ENCODE data around the gene ZNF425.

DNA sequence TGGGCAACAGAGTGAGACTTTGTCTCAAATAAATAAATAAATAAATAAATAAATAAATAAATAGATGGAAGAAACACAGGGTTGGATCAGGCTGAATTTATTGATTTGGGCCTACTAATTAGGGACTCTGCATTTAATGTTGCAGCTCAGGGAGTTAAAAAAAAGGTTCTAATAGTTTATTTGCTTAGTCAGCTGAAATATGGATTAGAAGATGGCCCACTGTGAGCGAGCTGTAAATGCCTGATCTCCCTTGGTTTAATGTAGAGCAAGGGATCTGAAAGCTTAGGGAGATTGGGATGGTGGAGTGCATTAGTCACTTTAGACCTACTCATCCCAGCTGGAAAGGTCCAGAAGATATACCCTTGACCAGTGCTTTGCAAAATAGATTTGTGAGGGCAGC lies 72.7 kb downstream of the ZNF425 start:
- TF ChIP-seq POLR2A (IDR thresholded peaks at IDR 0.05), result no peak
- TF ChIP-seq, protein P1, sequence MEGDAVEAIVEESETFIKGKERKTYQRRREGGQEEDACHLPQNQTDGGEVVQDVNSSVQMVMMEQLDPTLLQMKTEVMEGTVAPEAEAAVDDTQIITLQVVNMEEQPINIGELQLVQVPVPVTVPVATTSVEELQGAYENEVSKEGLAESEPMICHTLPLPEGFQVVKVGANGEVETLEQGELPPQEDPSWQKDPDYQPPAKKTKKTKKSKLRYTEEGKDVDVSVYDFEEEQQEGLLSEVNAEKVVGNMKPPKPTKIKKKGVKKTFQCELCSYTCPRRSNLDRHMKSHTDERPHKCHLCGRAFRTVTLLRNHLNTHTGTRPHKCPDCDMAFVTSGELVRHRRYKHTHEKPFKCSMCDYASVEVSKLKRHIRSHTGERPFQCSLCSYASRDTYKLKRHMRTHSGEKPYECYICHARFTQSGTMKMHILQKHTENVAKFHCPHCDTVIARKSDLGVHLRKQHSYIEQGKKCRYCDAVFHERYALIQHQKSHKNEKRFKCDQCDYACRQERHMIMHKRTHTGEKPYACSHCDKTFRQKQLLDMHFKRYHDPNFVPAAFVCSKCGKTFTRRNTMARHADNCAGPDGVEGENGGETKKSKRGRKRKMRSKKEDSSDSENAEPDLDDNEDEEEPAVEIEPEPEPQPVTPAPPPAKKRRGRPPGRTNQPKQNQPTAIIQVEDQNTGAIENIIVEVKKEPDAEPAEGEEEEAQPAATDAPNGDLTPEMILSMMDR (IDR thresholded peaks at IDR 0.05), result no peak
- TF ChIP-seq POLR2AphosphoS5 (IDR thresholded peaks at IDR 0.05), result no peak
